Jurkat, Clone E6-1 (cell line): ENCODE results near the gene DCAF16.

ENCODE experiments used
- DNase-seq: peaks from one replicate; pipeline ENCODE4 v3.0.0-alpha.2; 2011; ENCODE audit warnings: low read depth, low spot score
- H3K4me3 ChIP-seq: 2 replicates; pipeline ENCODE4 v1.5.1; 2011; ENCODE audit warnings: mild to moderate bottlenecking, low read length, control low read depth, moderate library complexity

Gene DCAF16

GRCh38 chr4:17758485-17758884 is 52.1 kb downstream of the DCAF16 start:
- no peak overlapping the region for H3K4me3 ChIP-seq
- DNase-seq: no peak

GRCh38 chr4:17757621-17758020 is 52.9 kb downstream of the DCAF16 start:
- no peak overlapping the region for H3K4me3 ChIP-seq
- no peak for DNase-seq

GRCh38 chr4:17753646-17754045 is 56.9 kb downstream of the DCAF16 start:
- H3K4me3 ChIP-seq: no peak overlapping the region
- no peak for DNase-seq
